WTC11 (cell line): Measurements from ENCODE around the gene KAZN. TPM values are rescaled to one million over a fixed set of nuclear protein-coding genes. Genes with fewer than 3 reads are reported as not detected.

Experiments used
- ATAC-seq: fragments of 200-7000 bp; cut with Tn5 transposase; 2 replicates; pipeline ENCODE4 v1.10.0; 2021; ENCODE audit warnings: mild to moderate bottlenecking, moderate library complexity
- CTCF ChIA-PET: fragments of 300-600 bp; sonication (Branson Sonifier 250); formaldehyde crosslinking; loops from one replicate; lab custom pipeline; 2021; ENCODE audit warnings: antibody characterized with exemption; lab: Charles Lee
- POLR2A ChIA-PET: fragments of 350-600 bp; sonication (Branson Sonifier 250); formaldehyde crosslinking; loops from one replicate; lab custom pipeline; 2021; ENCODE audit warnings: antibody characterized with exemption; lab: Charles Lee
- DNase-seq: peaks from one replicate; pipeline ENCODE4 v3.0.0; 2021; ENCODE audit warnings: low spot score
- H3K27ac Mint-ChIP-seq: 2 replicates; pipeline ENCODE4 v1.8.0; 2021; ENCODE audit warnings: mixed read lengths
- H3K27me3 Mint-ChIP-seq: 2 replicates; pipeline ENCODE4 v1.8.0; 2021; ENCODE audit warnings: low read depth, mild to moderate bottlenecking, moderate library complexity, mixed read lengths
- H3K36me3 Mint-ChIP-seq: 2 replicates; pipeline ENCODE4 v1.8.0; 2021; ENCODE audit warnings: mixed read lengths
- H3K4me1 Mint-ChIP-seq: 2 replicates; pipeline ENCODE4 v1.8.0; 2022; ENCODE audit warnings: mixed read lengths
- H3K4me3 Mint-ChIP-seq: 2 replicates; pipeline ENCODE4 v1.8.0; 2021; ENCODE audit warnings: mild to moderate bottlenecking, moderate library complexity, mixed read lengths
- H3K9me3 Mint-ChIP-seq: 2 replicates; pipeline ENCODE4 v1.8.0; 2021; ENCODE audit warnings: mixed read lengths
- CREM ChIP-seq: sonication (generic); formaldehyde crosslinking; IDR thresholded peaks from 2 replicates; pipeline ENCODE4 v1.8.1; 2022; ENCODE audit warnings: mild to moderate bottlenecking, missing genetic modification reagents, moderate library complexity
- EMX1 ChIP-seq: fragments of 250-450 bp; sonication (Bioruptor Pico); IDR thresholded peaks from 2 replicates; pipeline ENCODE4 v1.8.0; 2021; ENCODE audit warnings: mild to moderate bottlenecking
- ETV6 ChIP-seq: sonication (generic); formaldehyde crosslinking; IDR thresholded peaks from 2 replicates; pipeline ENCODE4 v1.8.1; 2022; ENCODE audit warnings: mild to moderate bottlenecking, missing genetic modification reagents
- HMGA2 ChIP-seq: fragments of 250-450 bp; sonication (Bioruptor Pico); IDR thresholded peaks from 2 replicates; pipeline ENCODE4 v1.4.0; 2021; ENCODE audit warnings: mild to moderate bottlenecking, moderate library complexity
- JAZF1 ChIP-seq: fragments of 250-450 bp; sonication (Bioruptor Pico); IDR thresholded peaks from 2 replicates; pipeline ENCODE4 v1.9.0; 2021; ENCODE audit warnings: moderate library complexity, mild to moderate bottlenecking, inconsistent platforms
- MXD4 ChIP-seq: fragments of 250-450 bp; sonication (Bioruptor Pico); IDR thresholded peaks from 2 replicates; pipeline ENCODE4 v1.8.0; 2021; ENCODE audit warnings: mild to moderate bottlenecking, moderate library complexity, borderline replicate concordance
- MYBL2 ChIP-seq: sonication (generic); formaldehyde crosslinking; IDR thresholded peaks from 2 replicates; pipeline ENCODE4 v1.8.1; 2023; ENCODE audit warnings: mild to moderate bottlenecking, moderate library complexity, missing genetic modification reagents
- NR3C1 ChIP-seq: sonication (generic); formaldehyde crosslinking; conservative IDR thresholded peaks from 2 replicates; pipeline ENCODE4 v1.8.1; 2023; ENCODE audit warnings: low read depth, mild to moderate bottlenecking, missing genetic modification reagents
- OVOL2 ChIP-seq: fragments of 250-450 bp; sonication (Bioruptor Pico); IDR thresholded peaks from 2 replicates; pipeline ENCODE4 v1.9.0; 2021; ENCODE audit warnings: mild to moderate bottlenecking, borderline replicate concordance
- PRRX2 ChIP-seq: fragments of 250-450 bp; sonication (Bioruptor Pico); IDR thresholded peaks from 2 replicates; pipeline ENCODE4 v1.8.0; 2021; ENCODE audit warnings: mild to moderate bottlenecking
- SMAD3 ChIP-seq: sonication (generic); formaldehyde crosslinking; IDR thresholded peaks from 2 replicates; pipeline ENCODE4 v1.8.0; 2022; ENCODE audit warnings: missing genetic modification reagents, mild to moderate bottlenecking, borderline replicate concordance
- SOX15 ChIP-seq: fragments of 250-450 bp; sonication (Bioruptor Pico); IDR thresholded peaks from 2 replicates; pipeline ENCODE4 v1.9.0; 2021; ENCODE audit warnings: mild to moderate bottlenecking
- SP1 ChIP-seq: sonication (generic); formaldehyde crosslinking; conservative IDR thresholded peaks from 2 replicates; pipeline ENCODE4 v1.8.1; 2022; ENCODE audit warnings: missing genetic modification reagents
- TCF7 ChIP-seq: sonication (generic); formaldehyde crosslinking; IDR thresholded peaks from 2 replicates; pipeline ENCODE4 v1.8.0; 2022; ENCODE audit warnings: mild to moderate bottlenecking, low read depth, missing genetic modification reagents, moderate library complexity
- total RNA-seq: library from RNA; stranded (reverse); gene quantifications from 3 replicates; pipeline ENCODE4 v1.2.3, GENCODE V29; 2021
- TF ChIP-seq, protein P1 (sequence below): sonication (generic); formaldehyde crosslinking; IDR thresholded peaks from 2 replicates; pipeline ENCODE4 v1.8.0; 2022; ENCODE audit warnings: mild to moderate bottlenecking, missing genetic modification reagents
- TF ChIP-seq, protein P2 (sequence below): sonication (generic); formaldehyde crosslinking; conservative IDR thresholded peaks from 2 replicates; pipeline ENCODE4 v1.8.1; 2023; ENCODE audit warnings: mild to moderate bottlenecking, low read depth, missing genetic modification reagents, moderate library complexity
- TF ChIP-seq, protein P3 (sequence below): fragments of 250-450 bp; sonication (Bioruptor Pico); IDR thresholded peaks from 2 replicates; pipeline ENCODE4 v1.8.0; 2021; ENCODE audit warnings: mild to moderate bottlenecking
- TF ChIP-seq, protein P4 (sequence below): fragments of 250-450 bp; sonication (Bioruptor Pico); IDR thresholded peaks from 2 replicates; pipeline ENCODE4 v1.9.0; 2021; ENCODE audit warnings: mild to moderate bottlenecking

Gene KAZN
- total RNA-seq, 1 experiment from 2014 or later, result 19.9 TPM

GRCh38 chr1:14922942-14923726, 324.6 kb downstream of the KAZN start:
- H3K4me1 Mint-ChIP-seq, result peaks cover 21% of the 10 kb centered on the region
- no peaks in the 10 kb centered on the region for H3K36me3 Mint-ChIP-seq
- H3K27me3 Mint-ChIP-seq, result peaks cover 46% of the 10 kb centered on the region
- no peaks in the 10 kb centered on the region for H3K9me3 Mint-ChIP-seq
- ChIA-PET POLR2A (no interaction called here), CTCF (interaction anchor here (0.6 kb wide), 2 partner anchors 104 to 175 kb away, joined by 3 to 4 read pairs; no protein-coding TSS in a partner anchor)
- no peak for DNase-seq
- H3K27ac Mint-ChIP-seq, result no peak overlapping the region
- no peak for TF ChIP-seq EMX1 (CRISPR knock-in tag)
- TF ChIP-seq, protein P1, sequence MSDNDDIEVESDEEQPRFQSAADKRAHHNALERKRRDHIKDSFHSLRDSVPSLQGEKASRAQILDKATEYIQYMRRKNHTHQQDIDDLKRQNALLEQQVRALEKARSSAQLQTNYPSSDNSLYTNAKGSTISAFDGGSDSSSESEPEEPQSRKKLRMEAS (CRISPR knock-in tag), result no peak
- TF ChIP-seq MXD4 (CRISPR knock-in tag), result no peak
- no peak for TF ChIP-seq OVOL2 (CRISPR knock-in tag)
- no peak for TF ChIP-seq MYBL2 (CRISPR knock-in tag)
- TF ChIP-seq PRRX2 (CRISPR knock-in tag), result no peak
- no peak for TF ChIP-seq HMGA2 (CRISPR knock-in tag)
- TF ChIP-seq SP1, result no peak
- TF ChIP-seq JAZF1 (CRISPR knock-in tag), result no peak
- TF ChIP-seq ETV6, result no peak
- no peak for TF ChIP-seq CREM (CRISPR knock-in tag)
- no peak for TF ChIP-seq SMAD3
- TF ChIP-seq, all 79 proteins: peak for 0
- no peak for ATAC-seq
- peak overlapping the region; percentile 71 for H3K4me3 Mint-ChIP-seq

- peak; percentile 51 for DNase-seq
- peaks cover 46% of the 10 kb centered on the region for H3K27me3 Mint-ChIP-seq
- H3K27ac Mint-ChIP-seq, result no peak overlapping the region
- CTCF ChIA-PET, result interaction anchor here (1.4 kb wide), 1 partner anchor 59 kb away, joined by 3 read pairs; no protein-coding TSS in a partner anchor
- TF ChIP-seq NR3C1 (no peak), TCF7 (peak; percentile 44; the same call in 1 of the 2 replicates), SOX15 (CRISPR knock-in tag) (no peak), SP1 (0 out of 2 replicates have a peak, but pooled peaks have one; percentile 14), PRRX2 (CRISPR knock-in tag) (no peak), EMX1 (CRISPR knock-in tag) (no peak)
- TF ChIP-seq, protein P2, sequence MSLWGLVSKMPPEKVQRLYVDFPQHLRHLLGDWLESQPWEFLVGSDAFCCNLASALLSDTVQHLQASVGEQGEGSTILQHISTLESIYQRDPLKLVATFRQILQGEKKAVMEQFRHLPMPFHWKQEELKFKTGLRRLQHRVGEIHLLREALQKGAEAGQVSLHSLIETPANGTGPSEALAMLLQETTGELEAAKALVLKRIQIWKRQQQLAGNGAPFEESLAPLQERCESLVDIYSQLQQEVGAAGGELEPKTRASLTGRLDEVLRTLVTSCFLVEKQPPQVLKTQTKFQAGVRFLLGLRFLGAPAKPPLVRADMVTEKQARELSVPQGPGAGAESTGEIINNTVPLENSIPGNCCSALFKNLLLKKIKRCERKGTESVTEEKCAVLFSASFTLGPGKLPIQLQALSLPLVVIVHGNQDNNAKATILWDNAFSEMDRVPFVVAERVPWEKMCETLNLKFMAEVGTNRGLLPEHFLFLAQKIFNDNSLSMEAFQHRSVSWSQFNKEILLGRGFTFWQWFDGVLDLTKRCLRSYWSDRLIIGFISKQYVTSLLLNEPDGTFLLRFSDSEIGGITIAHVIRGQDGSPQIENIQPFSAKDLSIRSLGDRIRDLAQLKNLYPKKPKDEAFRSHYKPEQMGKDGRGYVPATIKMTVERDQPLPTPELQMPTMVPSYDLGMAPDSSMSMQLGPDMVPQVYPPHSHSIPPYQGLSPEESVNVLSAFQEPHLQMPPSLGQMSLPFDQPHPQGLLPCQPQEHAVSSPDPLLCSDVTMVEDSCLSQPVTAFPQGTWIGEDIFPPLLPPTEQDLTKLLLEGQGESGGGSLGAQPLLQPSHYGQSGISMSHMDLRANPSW (CRISPR knock-in tag), result no peak
- TF ChIP-seq, protein P3, sequence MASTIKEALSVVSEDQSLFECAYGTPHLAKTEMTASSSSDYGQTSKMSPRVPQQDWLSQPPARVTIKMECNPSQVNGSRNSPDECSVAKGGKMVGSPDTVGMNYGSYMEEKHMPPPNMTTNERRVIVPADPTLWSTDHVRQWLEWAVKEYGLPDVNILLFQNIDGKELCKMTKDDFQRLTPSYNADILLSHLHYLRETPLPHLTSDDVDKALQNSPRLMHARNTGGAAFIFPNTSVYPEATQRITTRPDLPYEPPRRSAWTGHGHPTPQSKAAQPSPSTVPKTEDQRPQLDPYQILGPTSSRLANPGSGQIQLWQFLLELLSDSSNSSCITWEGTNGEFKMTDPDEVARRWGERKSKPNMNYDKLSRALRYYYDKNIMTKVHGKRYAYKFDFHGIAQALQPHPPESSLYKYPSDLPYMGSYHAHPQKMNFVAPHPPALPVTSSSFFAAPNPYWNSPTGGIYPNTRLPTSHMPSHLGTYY (CRISPR knock-in tag), result no peak
- TF ChIP-seq, protein P4, sequence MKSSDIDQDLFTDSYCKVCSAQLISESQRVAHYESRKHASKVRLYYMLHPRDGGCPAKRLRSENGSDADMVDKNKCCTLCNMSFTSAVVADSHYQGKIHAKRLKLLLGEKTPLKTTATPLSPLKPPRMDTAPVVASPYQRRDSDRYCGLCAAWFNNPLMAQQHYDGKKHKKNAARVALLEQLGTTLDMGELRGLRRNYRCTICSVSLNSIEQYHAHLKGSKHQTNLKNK (CRISPR knock-in tag), result no peak
- TF ChIP-seq, all 79 proteins: peak for 2
- no peaks in the 10 kb centered on the region for H3K9me3 Mint-ChIP-seq
- H3K36me3 Mint-ChIP-seq, result no peaks in the 10 kb centered on the region
- peak; percentile 52 for ATAC-seq
- POLR2A ChIA-PET, result no interaction called here
- peak overlapping the region; percentile 71 for H3K4me3 Mint-ChIP-seq
- peaks cover 25% of the 10 kb centered on the region for H3K4me1 Mint-ChIP-seq
Measured at GRCh38 chr1:14923727-14924452, 325.4 kb downstream of the KAZN start.
